Fibroblast of the aortic adventitia (primary cell): ENCODE results near the gene FNTB. TPM values are rescaled to one million over a fixed set of nuclear protein-coding genes. Genes with fewer than 3 reads are reported as not detected.

ENCODE experiments used
- DNase-seq: peaks from one replicate; pipeline ENCODE4 v3.0.0-alpha.2; 2010; ENCODE audit warnings: low read depth
- H3K4me3 ChIP-seq: 2 replicates; pipeline ENCODE4 v1.5.1; 2011; ENCODE audit warnings: low read depth, mild to moderate bottlenecking, control low read depth, low read length, moderate library complexity
- CTCF ChIP-seq: IDR thresholded peaks from 2 replicates; pipeline ENCODE4 v1.5.1; 2011; ENCODE audit warnings: mild to moderate bottlenecking, low read length, control low read depth, inconsistent platforms; ENCODE audit not compliant: insufficient read depth
- total RNA-seq: library from RNA; depleted of rRNA; stranded (reverse); fragments of >200 nt; gene quantifications from 2 replicates; pipeline ENCODE4 v1.2.3, GENCODE V29; 2012; ENCODE audit warnings: low replicate concordance

The FNTB gene
- total RNA-seq, 1 donor: 19.3 TPM

- no peak for TF ChIP-seq CTCF
- DNase-seq: no peak
- no peak overlapping the region for H3K4me3 ChIP-seq
Observed at GRCh38 chr14:64953310-64953654, 33.4 kb upstream of the FNTB start.

- no peak for TF ChIP-seq CTCF
- DNase-seq: no peak
- no peak overlapping the region for H3K4me3 ChIP-seq
Observed at GRCh38 chr14:64953661-64954060, 33.0 kb upstream of the FNTB start.

GRCh38 chr14:64954491-64955240, 32.0 kb upstream of the FNTB start:
- no peak for DNase-seq
- no peak for TF ChIP-seq CTCF
- H3K4me3 ChIP-seq: no peak overlapping the region

GRCh38 chr14:64955297-64955696, 31.4 kb upstream of the FNTB start:
- no peak for DNase-seq
- TF ChIP-seq CTCF: no peak
- H3K4me3 ChIP-seq: no peak overlapping the region

GRCh38 chr14:64956697-64957406, 29.8 kb upstream of the FNTB start:
- peak; percentile 6 for DNase-seq
- no peak overlapping the region for H3K4me3 ChIP-seq
- no peak for TF ChIP-seq CTCF

GRCh38 chr14:64958201-64958600, 28.5 kb upstream of the FNTB start:
- DNase-seq: no peak
- TF ChIP-seq CTCF: no peak

More at GRCh38 chr14:64958201-64958600, 28.5 kb upstream of the FNTB start:
- no peak overlapping the region for H3K4me3 ChIP-seq
